NCI-H2227 treated with DMSO at 0.1 percent for 48 hours (cell line): ENCODE measurements around the gene CDK17.

Source experiments
- DNase-seq: peaks from one replicate; lab custom pipeline; 2025; lab: John Stamatoyannopoulos, UW

The CDK17 gene

GRCh38 chr12:96237465-96238077, 162.7 kb downstream of the CDK17 start:
- DNase-seq, result no peak

GRCh38 chr12:96237035-96237434, 163.2 kb downstream of the CDK17 start:
- DNase-seq, result no peak

- DNase-seq, result no peak
Measured at GRCh38 chr12:96236221-96236822, 163.9 kb downstream of the CDK17 start.

- no peak for DNase-seq
Measured at GRCh38 chr12:96235484-96235826, 164.8 kb downstream of the CDK17 start.

GRCh38 chr12:96234591-96235483, 165.4 kb downstream of the CDK17 start:
- no peak for DNase-seq

GRCh38 chr12:96233939-96234461, 166.2 kb downstream of the CDK17 start:
- DNase-seq, result no peak

GRCh38 chr12:96233168-96233567, 167.1 kb downstream of the CDK17 start:
- DNase-seq, result no peak

- DNase-seq, result no peak
Measured at GRCh38 chr12:96230646-96231045, 169.6 kb downstream of the CDK17 start.

DNA sequence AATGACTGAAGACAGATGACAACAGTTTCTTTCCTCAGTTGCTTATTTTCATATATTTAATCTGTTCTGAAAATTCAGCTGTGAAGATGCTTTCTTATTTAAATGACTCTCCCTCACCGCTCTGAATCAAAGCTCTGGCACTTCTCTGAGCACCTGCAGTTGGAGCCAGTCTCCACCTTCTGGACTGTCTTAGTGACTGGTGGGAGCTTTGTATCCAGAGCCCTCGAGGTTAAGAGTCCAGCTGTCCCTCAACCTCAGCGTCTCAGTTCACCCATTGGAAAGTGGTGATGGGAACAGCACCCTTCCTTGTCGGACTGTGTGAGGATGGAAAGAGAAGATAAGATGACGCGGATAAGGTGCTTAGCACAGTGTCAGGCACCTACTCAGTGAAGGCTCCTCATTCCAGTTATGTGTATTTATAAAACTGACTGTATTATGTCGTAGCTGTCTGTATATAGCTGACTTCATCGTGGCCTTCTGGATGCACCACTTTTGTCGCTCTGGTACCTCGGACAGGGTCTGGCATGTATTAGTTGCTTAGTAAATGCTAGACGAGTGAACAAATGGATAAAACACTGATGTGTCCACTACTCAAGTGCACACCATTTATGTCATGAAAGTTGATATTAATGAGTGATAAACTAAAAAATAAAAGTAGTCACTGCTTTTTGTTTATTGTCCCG, 171.5 kb downstream of the CDK17 start:
- DNase-seq, result no peak
